HG03135 (cell line): Measurements from ENCODE around the gene DPYSL3.

Experiments
- ATAC-seq: cut with Tn5 transposase; IDR thresholded peaks from one replicate; pipeline ENCODE4 v1.9.1; 2021; ENCODE audit warnings: mild to moderate bottlenecking, moderate library complexity; ENCODE audit not compliant: unreplicated experiment

DPYSL3 gene

DNA sequence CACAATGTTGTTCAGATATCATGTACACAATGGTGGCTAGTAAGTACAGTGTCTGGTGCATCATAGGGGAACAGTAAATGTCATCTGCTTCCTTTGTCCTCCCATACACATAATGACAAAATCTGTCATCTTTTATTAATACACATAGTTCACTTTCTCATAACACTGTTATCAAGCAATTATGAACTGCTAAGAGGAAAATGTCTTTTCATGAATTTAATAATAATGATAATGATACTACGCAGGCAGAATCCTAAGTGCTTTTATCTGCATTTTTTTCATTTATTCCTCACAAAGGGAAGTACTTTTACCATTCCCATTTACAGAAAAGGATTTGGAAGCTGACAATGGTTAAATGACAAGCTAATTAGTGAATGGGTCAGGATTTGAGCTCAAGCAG lies 35.7 kb downstream of the DPYSL3 start:
- ATAC-seq, result no peak

DNA sequence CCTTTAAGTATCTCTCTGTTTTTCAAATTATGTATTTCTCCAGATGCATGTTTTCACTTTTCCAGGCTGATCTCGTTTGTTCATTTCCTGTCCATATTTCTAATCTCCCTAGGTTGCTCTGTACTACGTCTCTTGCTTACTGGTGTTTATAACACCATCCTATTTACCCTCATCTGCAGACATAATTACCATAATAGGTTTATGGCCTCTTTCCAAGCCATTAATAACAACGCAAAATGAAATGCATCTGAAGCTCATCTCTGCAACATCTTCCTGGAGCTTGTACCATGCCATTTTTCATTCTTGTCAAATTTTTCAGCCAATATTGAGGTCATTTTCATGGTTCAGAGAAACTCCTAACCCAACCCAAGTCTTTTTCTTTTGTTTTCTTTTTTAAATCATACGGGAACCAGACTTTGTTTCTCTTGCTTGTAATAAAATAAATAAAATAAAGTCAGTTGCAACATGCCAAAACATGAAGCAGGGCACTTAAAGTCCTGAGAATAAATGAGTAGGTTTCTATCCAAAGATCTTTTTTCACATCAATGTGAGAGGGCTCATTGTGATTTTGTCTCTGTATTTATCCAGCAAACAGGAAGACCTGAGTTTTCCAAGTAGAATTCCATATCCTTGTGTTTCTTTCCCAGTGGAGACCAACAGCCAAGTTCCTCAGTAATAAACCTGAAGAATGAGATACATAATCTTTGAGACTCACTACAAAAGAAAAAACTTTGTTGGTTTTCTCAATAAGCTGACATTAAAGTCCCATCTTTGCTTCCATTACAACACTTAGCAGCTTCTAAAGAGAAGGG lies 37.0 kb downstream of the DPYSL3 start:
- no peak for ATAC-seq

DNA sequence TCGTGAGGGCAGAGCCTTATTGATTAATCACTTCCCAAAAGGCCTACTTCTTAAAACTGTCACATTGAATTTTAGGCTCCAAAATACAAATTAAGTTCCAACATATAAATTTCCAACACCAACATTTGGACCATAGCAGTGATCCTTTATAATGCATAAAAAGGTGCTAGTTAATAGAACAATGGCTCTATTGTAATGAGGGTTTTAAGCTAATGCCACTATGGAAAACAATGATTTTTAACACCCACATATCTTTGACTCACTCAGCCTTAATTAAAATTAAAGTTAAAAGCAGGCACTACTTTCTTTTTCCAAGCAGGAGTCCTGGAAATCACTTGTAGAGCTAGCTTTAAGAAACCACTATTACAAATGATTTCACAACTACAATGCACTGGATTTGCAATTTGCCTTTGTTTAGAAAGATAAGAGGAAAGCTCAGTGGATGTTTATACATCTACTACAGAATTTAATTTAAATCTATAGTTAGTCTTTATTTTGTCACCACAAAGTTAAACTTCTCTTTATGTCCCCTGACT lies 41.8 kb downstream of the DPYSL3 start:
- no peak for ATAC-seq

DNA sequence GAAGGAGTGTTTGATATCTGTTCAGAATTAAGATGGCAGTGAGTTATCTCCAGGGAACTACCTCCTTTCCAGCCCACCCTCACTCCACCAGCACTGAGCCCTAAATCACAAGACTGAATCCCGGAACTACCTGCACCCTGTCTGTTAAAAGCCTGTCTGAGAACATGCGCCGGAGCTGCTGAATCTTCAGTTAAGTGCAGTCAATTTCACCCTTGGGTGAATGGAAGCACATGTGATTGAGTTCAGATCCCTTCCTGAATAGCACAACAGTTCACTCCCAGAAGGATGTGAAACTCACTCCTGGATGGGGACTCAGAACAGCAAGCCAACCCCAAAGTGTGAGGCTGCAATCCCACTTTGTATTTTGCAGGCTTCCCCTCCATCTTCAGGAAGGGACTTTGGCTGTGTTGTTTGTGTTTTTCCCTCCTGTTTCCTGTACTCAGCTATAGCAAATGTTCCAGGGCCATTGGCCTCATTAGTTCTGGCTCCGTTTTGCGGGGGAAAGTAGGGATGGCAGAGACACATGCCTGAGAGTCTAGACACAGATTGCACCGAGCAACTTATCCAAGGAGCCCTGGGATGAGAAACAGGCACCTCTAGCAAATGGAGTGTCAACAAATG lies 43.4 kb downstream of the DPYSL3 start:
- no peak for ATAC-seq

DNA sequence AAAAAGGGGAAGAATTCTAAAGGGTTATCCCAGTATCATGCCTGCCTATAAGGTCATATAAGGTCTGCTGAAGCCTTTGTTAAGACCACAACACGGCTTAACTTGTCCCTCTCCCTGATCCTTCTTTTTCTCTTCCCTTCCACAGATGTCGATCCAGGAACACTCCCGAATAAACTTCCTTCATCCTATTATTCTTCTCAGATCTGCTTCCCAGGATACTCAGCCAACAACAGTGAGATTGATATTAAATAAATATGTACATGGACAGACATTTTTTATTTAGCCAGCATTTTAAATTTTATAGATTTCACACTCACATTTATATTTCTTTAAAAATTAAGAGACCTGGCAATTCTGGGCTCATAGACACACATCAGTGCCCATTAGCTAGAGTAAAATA lies 44.1 kb downstream of the DPYSL3 start:
- no peak for ATAC-seq

DNA sequence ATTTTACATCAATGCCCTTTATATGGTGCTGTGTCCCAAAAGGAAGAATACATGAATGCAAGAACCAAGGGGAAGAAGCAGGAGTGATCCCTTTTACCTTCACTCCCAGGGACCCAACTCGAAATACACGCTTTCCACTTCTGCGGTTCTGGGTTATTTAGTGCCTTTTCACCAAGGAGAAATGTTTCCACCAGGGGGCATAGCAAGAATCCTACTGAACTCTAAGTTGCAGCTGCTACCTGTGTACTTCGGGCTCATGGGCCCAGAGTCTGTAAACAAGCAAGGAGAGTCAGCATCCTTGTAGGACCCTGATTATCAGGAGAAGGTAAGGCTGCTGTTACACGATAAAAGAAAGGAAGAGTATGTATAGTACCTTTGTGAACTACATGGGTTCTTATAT lies 45.7 kb downstream of the DPYSL3 start:
- ATAC-seq, result no peak

DNA sequence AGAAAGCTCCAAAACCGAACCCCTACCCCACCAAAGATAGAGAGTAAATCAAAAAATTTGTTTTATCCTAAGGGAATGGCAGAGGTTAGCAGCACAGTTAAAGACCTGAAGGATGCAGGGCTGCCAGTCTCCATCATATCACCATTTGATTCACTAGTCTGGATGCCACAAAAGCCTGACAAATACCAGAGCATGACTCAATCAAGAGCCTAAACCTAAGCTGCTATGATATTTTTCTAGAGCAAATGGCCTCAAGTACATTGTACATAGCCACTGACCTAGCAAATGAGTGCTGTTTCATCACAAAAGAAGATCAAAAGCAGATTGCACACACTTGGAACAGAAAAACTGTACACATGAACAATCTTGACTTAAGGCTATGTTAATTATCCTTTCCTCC lies 48.0 kb downstream of the DPYSL3 start:
- no peak for ATAC-seq

DNA sequence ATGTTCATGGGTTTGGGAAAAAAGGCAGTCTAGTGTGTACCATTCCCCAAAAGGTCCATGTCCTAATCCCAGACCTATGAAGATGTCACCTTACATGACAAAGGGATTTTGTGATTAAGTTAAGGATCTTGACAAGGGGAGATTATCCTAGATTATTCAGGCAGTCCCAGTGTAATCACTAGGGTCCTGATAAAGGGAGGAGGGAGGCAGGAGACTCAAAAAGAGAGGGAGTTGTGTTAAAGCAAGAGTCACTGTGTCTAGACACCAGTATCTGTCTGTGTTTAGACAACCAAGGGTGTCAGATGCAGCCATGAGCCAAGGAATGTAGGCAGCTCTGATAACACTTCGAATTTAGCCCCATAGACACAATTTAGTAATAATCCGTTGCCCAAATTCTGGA lies 49.5 kb downstream of the DPYSL3 start:
- ATAC-seq, result no peak

DNA sequence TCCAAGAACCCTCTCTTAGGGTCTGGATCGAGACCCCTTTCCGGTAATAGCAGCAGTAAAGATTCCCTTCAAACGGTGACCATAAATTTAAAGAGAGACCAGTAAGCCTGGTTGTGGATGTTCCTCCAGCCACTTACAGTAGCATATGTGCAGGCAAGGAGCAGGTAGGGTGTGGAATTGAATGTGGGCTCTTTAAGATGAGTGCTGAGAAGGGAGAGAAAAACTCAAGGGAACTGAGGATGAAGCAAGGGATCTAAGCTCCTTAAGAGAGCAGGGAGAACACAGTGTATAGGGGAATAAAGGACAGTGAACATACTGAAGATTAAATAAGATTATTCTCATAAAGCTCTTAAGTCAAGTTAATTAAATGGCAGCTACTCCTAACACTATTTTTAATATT lies 51.3 kb downstream of the DPYSL3 start:
- no peak for ATAC-seq

DNA sequence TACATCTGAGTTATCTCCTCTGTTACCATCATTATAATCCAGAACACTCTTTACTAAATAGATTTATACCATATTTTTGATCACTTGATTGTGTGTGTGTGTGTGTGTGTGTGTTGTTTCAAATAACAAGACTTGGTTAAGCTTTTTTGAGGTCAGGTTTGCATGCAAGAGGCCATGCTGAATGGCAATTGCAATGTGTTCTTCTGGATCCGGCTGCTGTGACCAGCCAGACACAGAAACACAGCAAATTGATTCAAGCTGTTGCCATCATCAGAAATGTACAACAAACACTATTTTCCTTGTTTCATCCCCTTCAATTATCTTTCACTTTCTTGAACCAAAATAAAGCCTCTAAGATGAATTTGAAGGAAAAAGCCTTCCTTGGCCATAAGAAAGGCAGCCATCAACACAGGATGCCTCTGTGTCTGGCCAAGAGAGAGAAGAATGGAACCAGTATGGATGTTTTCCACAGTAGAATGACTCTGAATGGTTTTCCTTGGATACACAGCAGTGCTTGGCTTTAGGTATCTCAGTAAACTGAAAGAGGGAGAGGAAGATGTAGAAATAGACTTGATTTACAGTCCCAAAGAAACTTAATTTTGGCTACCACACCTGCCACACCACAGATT lies 53.9 kb downstream of the DPYSL3 start:
- no peak for ATAC-seq

DNA sequence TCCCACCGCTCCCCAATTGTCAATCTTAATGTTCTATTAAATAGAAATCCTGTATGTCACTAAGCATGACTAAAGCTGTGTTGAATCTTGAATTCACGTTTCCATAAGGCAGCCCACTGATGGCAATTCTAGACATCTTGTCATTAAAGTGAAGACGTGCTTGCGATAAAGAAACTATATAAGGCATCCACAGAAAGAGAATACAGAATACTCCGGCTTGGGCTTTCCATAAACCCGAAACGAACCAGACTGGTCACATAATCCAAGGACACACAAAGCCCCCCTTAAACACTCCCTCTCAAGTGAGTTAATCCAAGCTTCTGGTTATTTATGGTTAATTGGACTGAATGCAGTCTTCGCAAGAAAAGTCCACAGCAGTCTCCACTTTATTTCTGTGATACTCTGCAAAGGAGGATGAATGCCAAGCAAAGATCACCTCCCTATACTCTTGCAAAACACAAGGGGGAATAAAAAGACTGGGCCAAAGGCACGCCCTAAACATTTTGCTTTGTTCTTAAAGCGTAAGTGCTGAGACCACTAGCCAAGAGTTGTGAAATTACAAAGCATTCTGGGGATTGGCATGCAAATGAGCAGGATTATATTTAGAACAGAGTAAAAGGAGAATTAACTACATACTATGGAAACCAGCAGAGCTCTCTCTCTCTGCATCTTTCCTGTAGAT lies 54.7 kb downstream of the DPYSL3 start:
- no peak for ATAC-seq

DNA sequence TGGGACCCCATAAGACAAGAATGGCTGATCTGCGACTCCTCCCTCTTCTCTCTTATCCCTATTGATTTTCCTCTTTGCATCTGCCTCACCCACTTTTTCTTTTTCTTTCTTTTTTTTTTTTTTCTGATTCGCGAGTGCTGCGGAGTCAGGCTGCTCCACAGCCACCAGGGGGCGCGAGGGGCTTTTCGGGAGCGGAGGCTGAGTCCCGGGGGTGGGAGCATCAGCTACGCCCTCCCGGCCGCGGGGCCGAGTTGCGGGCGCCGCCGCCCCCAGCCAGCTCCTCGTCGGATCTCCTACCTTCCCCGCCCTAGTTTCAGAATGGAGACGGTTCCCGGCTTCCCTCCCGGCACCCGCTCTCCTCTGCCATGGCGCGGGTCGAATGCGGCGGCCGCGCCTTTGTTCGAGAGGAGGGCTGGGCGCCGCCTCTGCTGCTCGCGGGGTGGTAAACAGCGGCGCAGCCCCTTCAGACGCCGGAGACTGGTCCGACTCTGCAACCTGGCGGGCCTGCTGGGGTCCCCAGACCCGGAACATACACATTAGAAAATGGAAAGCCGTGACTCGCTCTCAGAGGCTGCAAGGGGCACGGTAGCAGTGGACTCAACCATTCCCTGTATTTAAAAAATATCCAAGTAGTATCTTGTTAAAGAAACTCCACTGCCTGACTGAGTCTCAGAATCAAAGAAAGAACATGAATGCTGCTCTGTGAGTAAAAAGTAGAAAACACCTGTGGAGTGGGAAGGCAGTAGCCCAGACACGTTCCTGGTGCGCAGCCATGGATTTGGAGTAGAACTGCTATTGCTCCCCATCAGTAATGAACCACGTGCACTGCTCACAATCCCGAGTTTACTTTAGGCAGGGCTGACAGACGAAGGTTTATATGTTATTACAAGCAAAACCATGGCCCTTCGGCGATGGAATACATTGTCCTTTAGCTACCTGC lies 55.7 kb downstream of the DPYSL3 start:
- ATAC-seq, result peak; percentile 79

DNA sequence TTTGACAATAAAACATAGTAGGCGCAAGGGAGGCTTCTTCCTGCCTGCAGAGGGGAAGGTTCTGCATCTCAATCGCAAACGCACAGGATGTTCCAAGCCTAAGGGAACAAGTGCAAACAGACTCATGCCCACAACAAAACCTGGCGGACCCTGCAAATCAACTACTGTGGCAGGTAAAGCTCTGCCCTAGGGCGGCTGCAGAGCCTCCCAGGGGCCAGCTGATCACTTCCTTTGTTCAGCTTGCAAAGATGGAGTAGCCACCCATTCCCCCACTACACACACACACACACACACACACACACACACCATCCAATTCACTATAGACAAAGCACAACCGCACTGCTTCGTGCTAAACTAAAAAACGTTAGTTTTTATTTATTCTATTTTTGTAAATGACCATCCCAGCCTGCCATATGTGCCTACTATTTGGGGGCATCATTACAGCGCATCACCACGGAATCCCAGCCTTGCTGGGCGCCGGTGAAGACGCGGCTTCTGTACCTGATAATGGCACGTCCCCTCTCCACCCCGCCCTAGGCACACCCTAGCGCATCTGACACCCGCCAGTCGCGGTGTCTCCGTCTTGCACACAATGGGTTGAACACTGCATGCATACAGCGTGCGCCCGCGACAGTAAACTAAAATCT lies 57.6 kb downstream of the DPYSL3 start:
- ATAC-seq, result no peak

DNA sequence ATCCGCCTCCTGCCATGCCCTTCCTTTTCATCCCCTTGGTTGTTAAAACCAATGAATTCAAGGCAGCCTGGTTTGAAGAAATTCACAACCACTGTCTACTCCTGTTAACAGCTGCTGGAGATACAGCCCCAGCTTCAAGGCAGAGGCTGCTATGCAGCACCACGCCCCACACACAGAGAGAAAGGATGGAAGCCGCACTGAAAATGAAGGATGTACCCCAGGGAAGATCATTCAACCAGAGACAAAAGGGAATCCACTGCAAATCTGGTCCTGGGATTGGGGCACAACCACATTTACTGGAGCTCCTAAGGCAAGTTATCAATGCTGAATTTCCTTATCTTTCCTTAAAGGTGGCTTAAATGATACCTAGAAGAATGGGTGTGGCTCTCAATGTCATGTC lies 58.7 kb downstream of the DPYSL3 start:
- ATAC-seq, result no peak

DNA sequence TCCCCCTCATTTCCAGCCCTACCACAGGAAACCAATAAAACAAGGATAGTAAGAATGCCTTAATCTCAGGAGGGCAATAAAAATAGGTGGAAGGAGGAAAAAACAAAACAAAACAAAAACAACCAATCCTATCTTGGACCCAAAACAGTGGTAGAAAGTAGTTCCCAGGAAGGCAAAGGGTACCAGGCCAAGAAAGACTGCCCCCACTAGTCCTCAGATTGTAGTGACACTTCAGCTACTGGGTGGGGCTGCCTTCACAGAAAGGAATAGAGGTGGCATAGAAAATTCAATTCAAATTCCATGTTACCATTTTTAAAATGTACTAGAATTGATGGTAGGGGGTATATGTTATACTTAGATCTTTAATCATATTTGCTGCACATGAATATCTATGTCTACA lies 59.3 kb downstream of the DPYSL3 start:
- no peak for ATAC-seq

DNA sequence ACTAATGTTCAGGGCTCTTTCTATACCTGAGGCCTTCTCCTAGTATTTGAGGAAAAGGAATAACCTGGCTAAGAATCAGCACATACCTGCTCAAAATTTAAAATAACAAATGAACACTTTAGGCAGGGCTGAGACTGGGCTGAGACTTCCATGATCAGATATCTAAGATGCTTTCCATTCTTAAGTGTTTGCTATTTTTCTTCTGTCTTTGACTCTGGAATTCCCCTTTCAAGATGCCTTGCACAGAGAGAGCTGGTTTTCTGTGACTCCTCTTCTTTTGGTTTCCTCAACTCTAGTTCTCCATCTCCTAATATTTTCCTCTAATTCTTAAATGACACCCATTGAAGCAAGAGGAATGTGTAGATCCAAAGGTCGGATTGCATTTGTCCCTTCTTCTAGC lies 61.1 kb downstream of the DPYSL3 start:
- no peak for ATAC-seq

DNA sequence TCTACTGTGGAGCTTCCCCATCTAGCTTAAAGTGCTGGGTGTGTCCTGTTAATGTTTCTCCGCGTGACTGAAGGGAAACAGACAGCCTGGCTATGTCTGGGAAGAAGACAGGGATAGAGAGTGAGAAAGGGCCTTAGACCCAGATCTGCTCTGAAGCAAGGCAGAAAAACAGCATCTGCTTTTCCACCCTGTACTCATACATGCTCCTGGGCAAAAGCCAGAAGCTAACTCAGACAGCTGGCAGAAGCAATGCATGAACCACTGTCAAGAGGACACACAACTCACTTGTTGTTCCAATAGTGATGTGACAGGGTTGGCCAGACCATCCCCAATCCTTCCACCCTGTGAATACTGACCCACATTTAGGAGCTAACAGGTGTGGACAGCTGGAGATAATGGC lies 63.3 kb downstream of the DPYSL3 start:
- no peak for ATAC-seq

DNA sequence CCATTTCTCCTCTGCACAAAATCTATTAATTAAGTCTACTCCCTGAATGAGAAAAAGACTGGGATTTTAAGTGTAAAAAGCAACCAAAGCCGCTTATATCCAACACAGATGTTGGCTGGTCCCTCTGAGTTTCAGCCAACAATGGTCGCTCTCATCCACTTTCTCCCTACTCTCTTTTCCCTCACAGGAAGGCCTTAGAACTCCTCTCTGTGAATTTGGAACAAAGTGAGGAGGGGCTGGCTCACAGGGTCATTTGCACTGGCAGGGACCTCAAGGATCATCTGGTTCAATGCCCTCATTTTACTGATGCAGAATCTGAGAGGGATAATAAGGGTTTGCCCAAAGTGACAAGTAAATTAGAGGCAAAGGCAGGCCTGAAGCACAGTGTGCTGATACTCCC lies 64.0 kb downstream of the DPYSL3 start:
- ATAC-seq, result no peak

DNA sequence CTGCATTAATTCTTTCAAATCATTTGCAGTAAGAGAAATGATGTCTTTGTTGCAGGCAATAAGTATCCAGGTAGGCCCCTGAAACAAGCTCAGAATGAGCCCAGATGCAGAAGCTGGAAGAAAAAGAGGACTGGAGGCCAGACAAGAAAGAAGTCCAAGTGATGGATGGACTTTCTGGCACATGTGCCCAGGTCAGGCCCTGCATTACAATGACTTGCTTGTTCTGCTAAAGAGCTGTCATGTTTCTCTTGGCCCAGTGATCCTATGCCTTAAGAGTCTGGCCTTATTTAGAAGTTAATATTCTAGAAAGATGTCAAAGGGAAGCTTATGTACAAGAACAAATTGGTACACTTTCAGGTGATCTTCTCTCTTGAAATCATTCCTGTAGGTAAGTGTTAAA lies 64.8 kb downstream of the DPYSL3 start:
- ATAC-seq, result no peak

DNA sequence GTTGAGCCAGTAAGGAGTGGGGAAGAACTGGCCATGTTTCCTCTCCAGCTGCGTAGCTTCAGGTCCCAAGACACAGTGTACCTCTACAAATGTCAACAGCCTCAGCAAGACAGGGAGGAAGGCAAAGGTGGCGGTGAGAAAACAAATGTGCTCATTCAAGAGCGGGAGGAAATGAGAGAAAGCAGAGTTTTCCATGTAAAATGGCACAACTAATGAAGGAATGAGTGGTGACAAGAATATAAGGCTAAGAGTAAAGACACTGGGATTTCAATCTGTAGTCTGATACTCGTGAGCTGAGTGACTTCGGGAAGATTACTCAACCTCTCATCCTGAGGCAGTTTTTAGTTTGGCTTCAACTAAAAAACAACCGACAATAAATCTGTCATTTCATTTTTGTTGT lies 67.6 kb downstream of the DPYSL3 start:
- no peak for ATAC-seq
